Cardiac muscle cell (in vitro differentiated cells and primary cell): ENCODE measurements around the gene REELD1. TPM values are rescaled to one million over a fixed set of nuclear protein-coding genes. Genes with fewer than 3 reads are reported as not detected.

Experiments
- DNase-seq, 2 donors: peaks; one replicate each; pipeline versions ENCODE4 v3.0.0 to v3.0.0-alpha.2; 2010 to 2017; ENCODE audit warnings: low read depth in 1 of 2, low spot score in 1 of 2
- H3K27ac ChIP-seq: fragments of 200-600 bp; sonication (generic); 2 replicates; pipeline ENCODE4 v1.5.1; 2016
- H3K27me3 ChIP-seq: fragments of 200-600 bp; sonication (generic); 2 replicates; pipeline ENCODE4 v1.6.0; 2016; ENCODE audit warnings: control low read depth
- H3K36me3 ChIP-seq: fragments of 200-600 bp; sonication (generic); 2 replicates; pipeline ENCODE4 v1.5.1; 2016; ENCODE audit warnings: control low read depth
- H3K4me1 ChIP-seq: fragments of 200-600 bp; sonication (generic); 2 replicates; pipeline ENCODE4 v1.8.1; 2017; ENCODE audit warnings: low read depth, mild to moderate bottlenecking, mixed run types
- H3K4me3 ChIP-seq: fragments of 200-600 bp; sonication (generic); 2 replicates; pipeline ENCODE4 v1.5.1; 2016; ENCODE audit warnings: mild to moderate bottlenecking
- H3K9me3 ChIP-seq: fragments of 200-600 bp; sonication (generic); 2 replicates; pipeline ENCODE4 v1.5.1; 2017; ENCODE audit warnings: low read depth, mild to moderate bottlenecking, control low read depth
- CTCF ChIP-seq: IDR thresholded peaks from 2 replicates; pipeline ENCODE4 v1.5.1; 2012; ENCODE audit warnings: low read depth, mild to moderate bottlenecking, low read length
- polyA plus RNA-seq: library from polyadenylated mRNA; unstranded; fragments of >200 nt; fragmentation: Nextera tagmentation; extraction: Ambion mirVana; gene quantifications from 2 replicates; pipeline ENCODE4 v1.2.1, GENCODE V29; 2016
- total RNA-seq: library from RNA; depleted of rRNA; stranded (reverse); fragments of >200 nt; gene quantifications from 2 replicates; pipeline ENCODE4 v1.2.3, GENCODE V29; 2016

REELD1 gene
- total and polyA plus RNA-seq, 2 experiments from 2014 or later = not detected

- no peak for TF ChIP-seq CTCF
- Histone ChIP-seq H3K9me3 (no peaks in the 10 kb centered on the region), H3K27me3 (no peaks in the 10 kb centered on the region), H3K36me3 (no peaks in the 10 kb centered on the region), H3K4me1 (no peaks in the 10 kb centered on the region), H3K27ac (no peak overlapping the region), H3K4me3 (no peak overlapping the region)
- DNase-seq = peak in 1 of 2 donors; percentile 83
Measured at GRCh38 chr4:146255874-146256273, 41.5 kb downstream of the REELD1 start.

- DNase-seq = no peak
- Histone ChIP-seq H3K36me3 (no peaks in the 10 kb centered on the region), H3K9me3 (no peaks in the 10 kb centered on the region), H3K27me3 (no peaks in the 10 kb centered on the region), H3K4me1 (no peaks in the 10 kb centered on the region), H3K4me3 (no peak overlapping the region), H3K27ac (no peak overlapping the region)
- TF ChIP-seq CTCF = no peak
Measured at GRCh38 chr4:146256328-146256727, 42.0 kb downstream of the REELD1 start.

GRCh38 chr4:146257511-146257910, 43.2 kb downstream of the REELD1 start:
- Histone ChIP-seq H3K27ac (no peak overlapping the region), H3K9me3 (no peaks in the 10 kb centered on the region), H3K36me3 (no peaks in the 10 kb centered on the region), H3K27me3 (no peaks in the 10 kb centered on the region), H3K4me1 (no peaks in the 10 kb centered on the region), H3K4me3 (no peak overlapping the region)
- DNase-seq = no peak
- TF ChIP-seq CTCF = no peak

GRCh38 chr4:146260521-146260920, 46.2 kb downstream of the REELD1 start:
- no peak for DNase-seq
- H3K36me3 ChIP-seq = no peaks in the 10 kb centered on the region
- H3K27ac ChIP-seq = no peak overlapping the region
- no peaks in the 10 kb centered on the region for H3K4me1 ChIP-seq
- H3K27me3 ChIP-seq = no peaks in the 10 kb centered on the region
- no peak overlapping the region for H3K4me3 ChIP-seq
- no peak for TF ChIP-seq CTCF
- no peaks in the 10 kb centered on the region for H3K9me3 ChIP-seq

- Histone ChIP-seq H3K4me3 (no peak overlapping the region), H3K9me3 (no peaks in the 10 kb centered on the region), H3K36me3 (no peaks in the 10 kb centered on the region), H3K27me3 (no peaks in the 10 kb centered on the region), H3K27ac (no peak overlapping the region), H3K4me1 (no peaks in the 10 kb centered on the region)
- no peak for TF ChIP-seq CTCF
- DNase-seq = no peak
Measured at GRCh38 chr4:146261041-146261440, 46.7 kb downstream of the REELD1 start.

GRCh38 chr4:146263793-146264192, 49.5 kb downstream of the REELD1 start:
- Histone ChIP-seq H3K36me3 (no peaks in the 10 kb centered on the region), H3K27ac (no peak overlapping the region)
- no peak for TF ChIP-seq CTCF

More at GRCh38 chr4:146263793-146264192, 49.5 kb downstream of the REELD1 start:
- Histone ChIP-seq H3K9me3 (no peaks in the 10 kb centered on the region), H3K4me1 (no peaks in the 10 kb centered on the region), H3K4me3 (no peak overlapping the region), H3K27me3 (no peaks in the 10 kb centered on the region)
- no peak for DNase-seq
